ENCODE data around the gene ITGB2.

The ITGB2 gene

GRCh38 chr21:44894687-44895302, 25.9 kb downstream of the ITGB2 start:
- DNase-seq: no peak

- DNase-seq: no peak
Measured at GRCh38 chr21:44893948-44894656, 26.6 kb downstream of the ITGB2 start.

- DNase-seq: no peak
Measured at GRCh38 chr21:44893278-44893556, 27.5 kb downstream of the ITGB2 start.

- DNase-seq: no peak
Measured at GRCh38 chr21:44892536-44893277, 28.0 kb downstream of the ITGB2 start.

GRCh38 chr21:44892095-44892494, 28.6 kb downstream of the ITGB2 start:
- DNase-seq: no peak

GRCh38 chr21:44891631-44892031, 29.1 kb downstream of the ITGB2 start:
- DNase-seq: no peak

GRCh38 chr21:44890961-44891541, 29.6 kb downstream of the ITGB2 start:
- DNase-seq: no peak

- DNase-seq: no peak
Measured at GRCh38 chr21:44890338-44890931, 30.3 kb downstream of the ITGB2 start.

GRCh38 chr21:44889625-44890337, 30.9 kb downstream of the ITGB2 start:
- DNase-seq: no peak

- no peak for DNase-seq
Measured at GRCh38 chr21:44888581-44889550, 31.8 kb downstream of the ITGB2 start.

GRCh38 chr21:44887807-44888580, 32.7 kb downstream of the ITGB2 start:
- no peak for DNase-seq

- no peak for DNase-seq
Measured at GRCh38 chr21:44887126-44887806, 33.4 kb downstream of the ITGB2 start.

GRCh38 chr21:44886113-44887075, 34.3 kb downstream of the ITGB2 start:
- no peak for DNase-seq

GRCh38 chr21:44885615-44886014, 35.1 kb downstream of the ITGB2 start:
- no peak for DNase-seq

- no peak for DNase-seq
Measured at GRCh38 chr21:44884097-44884496, 36.6 kb downstream of the ITGB2 start.

GRCh38 chr21:44883250-44883649, 37.4 kb downstream of the ITGB2 start:
- DNase-seq: no peak

GRCh38 chr21:44881198-44881872, 39.4 kb downstream of the ITGB2 start:
- no peak for DNase-seq

Measured in 8988T (cell line).